ENCODE measurements around the gene FBN2.

FBN2 gene

DNA sequence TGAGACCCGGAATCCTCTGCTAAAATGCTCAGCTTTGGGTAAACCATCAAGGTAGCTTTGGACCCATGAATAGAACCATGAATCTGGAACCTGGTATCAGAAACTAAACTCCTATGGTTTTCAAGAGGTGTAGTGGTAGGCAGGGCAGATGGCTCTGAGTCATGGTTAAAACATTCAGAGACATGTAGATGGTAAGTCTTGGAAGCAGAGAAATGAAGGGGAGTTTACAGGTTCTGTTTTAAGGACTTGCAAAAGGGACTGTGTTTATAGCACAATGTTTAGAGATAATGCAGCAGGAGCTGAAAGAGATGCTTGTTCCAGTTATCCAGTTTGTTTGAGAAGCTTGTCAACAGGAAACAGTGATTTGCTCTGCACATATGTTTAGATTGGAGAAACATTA lies 36.0 kb upstream of the FBN2 start:
- H3K9ac ChIP-seq, result no peak overlapping the region
- H3K36me3 ChIP-seq (ENCODE audit: insufficient read depth), result no peaks in the 10 kb centered on the region
- no peaks in the 10 kb centered on the region for H4K20me1 ChIP-seq (ENCODE audit: insufficient read depth)
- no peak overlapping the region for H3K4me3 ChIP-seq (IDR thresholded peaks at IDR 0.05; ENCODE audit: insufficient read depth, low read depth, low read length)
- no peak overlapping the region for H2AFZ ChIP-seq (ENCODE audit: low read depth)
- H3K79me2 ChIP-seq (ENCODE audit: insufficient read depth, low read depth), result no peaks in the 10 kb centered on the region
- no peak overlapping the region for H3K4me2 ChIP-seq
- no peaks in the 10 kb centered on the region for H3K27me3 ChIP-seq (ENCODE audit: insufficient read depth, low read depth)
- H3K4me1 ChIP-seq (ENCODE audit: low read depth, poor library complexity, severe bottlenecking), result no peaks in the 10 kb centered on the region
- H3K27ac ChIP-seq, result no peak overlapping the region
- TF ChIP-seq, protein P1, sequence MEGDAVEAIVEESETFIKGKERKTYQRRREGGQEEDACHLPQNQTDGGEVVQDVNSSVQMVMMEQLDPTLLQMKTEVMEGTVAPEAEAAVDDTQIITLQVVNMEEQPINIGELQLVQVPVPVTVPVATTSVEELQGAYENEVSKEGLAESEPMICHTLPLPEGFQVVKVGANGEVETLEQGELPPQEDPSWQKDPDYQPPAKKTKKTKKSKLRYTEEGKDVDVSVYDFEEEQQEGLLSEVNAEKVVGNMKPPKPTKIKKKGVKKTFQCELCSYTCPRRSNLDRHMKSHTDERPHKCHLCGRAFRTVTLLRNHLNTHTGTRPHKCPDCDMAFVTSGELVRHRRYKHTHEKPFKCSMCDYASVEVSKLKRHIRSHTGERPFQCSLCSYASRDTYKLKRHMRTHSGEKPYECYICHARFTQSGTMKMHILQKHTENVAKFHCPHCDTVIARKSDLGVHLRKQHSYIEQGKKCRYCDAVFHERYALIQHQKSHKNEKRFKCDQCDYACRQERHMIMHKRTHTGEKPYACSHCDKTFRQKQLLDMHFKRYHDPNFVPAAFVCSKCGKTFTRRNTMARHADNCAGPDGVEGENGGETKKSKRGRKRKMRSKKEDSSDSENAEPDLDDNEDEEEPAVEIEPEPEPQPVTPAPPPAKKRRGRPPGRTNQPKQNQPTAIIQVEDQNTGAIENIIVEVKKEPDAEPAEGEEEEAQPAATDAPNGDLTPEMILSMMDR (conservative IDR thresholded peaks at IDR 0.05; ENCODE audit: low read depth, low read length), result no peak

DNA sequence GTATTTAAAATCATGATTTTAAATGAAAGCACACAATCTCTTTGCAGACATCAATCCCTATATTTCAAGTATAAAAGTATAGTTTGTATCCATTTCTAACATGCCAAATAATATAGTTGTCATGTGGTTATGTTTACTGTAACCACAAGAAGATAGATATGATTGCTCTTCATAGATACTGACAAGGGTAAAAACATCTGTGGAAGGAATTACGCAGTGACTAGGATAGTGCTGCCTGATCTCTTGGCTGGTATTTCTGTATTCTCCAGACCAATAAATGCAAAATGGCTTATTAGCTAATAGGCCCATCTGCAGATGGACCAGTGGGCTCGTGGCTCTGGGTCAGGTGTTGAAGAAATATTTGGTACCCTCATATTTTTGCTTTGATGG lies 34.9 kb upstream of the FBN2 start:
- no peak overlapping the region for H3K27ac ChIP-seq
- no peaks in the 10 kb centered on the region for H3K27me3 ChIP-seq (ENCODE audit: insufficient read depth, low read depth)
- H3K36me3 ChIP-seq (ENCODE audit: insufficient read depth), result no peaks in the 10 kb centered on the region
- H3K4me3 ChIP-seq (IDR thresholded peaks at IDR 0.05; ENCODE audit: insufficient read depth, low read depth, low read length), result no peak overlapping the region
- no peaks in the 10 kb centered on the region for H3K79me2 ChIP-seq (ENCODE audit: insufficient read depth, low read depth)
- no peak overlapping the region for H3K9ac ChIP-seq
- TF ChIP-seq, protein P1 (conservative IDR thresholded peaks at IDR 0.05; ENCODE audit: low read depth, low read length), result no peak
- no peaks in the 10 kb centered on the region for H3K4me1 ChIP-seq (ENCODE audit: low read depth, poor library complexity, severe bottlenecking)
- no peak overlapping the region for H3K4me2 ChIP-seq
- no peaks in the 10 kb centered on the region for H4K20me1 ChIP-seq (ENCODE audit: insufficient read depth)
- no peak overlapping the region for H2AFZ ChIP-seq (ENCODE audit: low read depth)

DNA sequence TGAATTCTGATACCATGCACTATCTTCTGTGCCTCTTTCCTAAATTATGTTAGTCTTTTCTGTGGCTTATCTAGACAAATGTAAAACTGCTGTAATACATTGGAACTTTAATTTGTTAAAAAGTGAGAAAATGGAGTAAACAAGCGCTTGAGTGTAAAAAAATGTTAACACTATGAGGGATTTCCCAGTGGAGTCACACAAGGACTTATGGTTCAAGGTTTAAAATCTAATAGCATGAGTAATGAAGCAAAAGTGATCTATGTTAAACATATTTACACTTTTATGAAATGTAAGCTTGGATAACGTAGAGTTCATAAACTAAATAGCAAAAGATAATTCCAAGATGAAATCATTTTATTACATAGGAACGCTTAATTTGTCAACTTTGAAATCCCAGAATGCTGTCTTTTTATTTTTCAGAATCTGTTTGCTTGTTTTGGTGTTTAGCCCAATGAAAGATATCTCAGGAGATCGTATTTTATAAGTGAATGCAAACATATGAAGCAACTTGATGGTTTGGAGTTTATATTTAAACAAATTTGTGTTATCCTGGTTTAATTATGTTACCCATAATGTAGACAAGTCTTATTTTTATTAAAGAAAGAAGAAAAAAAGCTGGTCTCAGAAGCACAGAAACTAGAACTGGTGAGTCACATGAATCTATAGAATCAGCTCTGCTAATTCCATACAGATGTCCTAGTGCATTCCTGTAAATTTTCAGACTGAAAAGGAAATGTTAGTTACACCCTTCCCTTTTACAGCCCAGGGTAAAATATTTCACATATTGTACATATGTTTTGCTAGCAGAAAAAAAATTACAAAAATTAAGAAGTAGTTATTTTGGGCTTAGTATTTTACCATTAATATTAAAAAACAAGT lies 34.2 kb upstream of the FBN2 start:
- Histone ChIP-seq H3K9ac (no peak overlapping the region), H3K36me3 (ENCODE audit: insufficient read depth) (no peaks in the 10 kb centered on the region), H3K27me3 (ENCODE audit: insufficient read depth, low read depth) (no peaks in the 10 kb centered on the region), H4K20me1 (ENCODE audit: insufficient read depth) (no peaks in the 10 kb centered on the region), H3K4me3 (IDR thresholded peaks at IDR 0.05; ENCODE audit: insufficient read depth, low read depth, low read length) (no peak overlapping the region), H2AFZ (ENCODE audit: low read depth) (no peak overlapping the region), H3K27ac (no peak overlapping the region), H3K4me1 (ENCODE audit: low read depth, poor library complexity, severe bottlenecking) (no peaks in the 10 kb centered on the region), H3K79me2 (ENCODE audit: insufficient read depth, low read depth) (no peaks in the 10 kb centered on the region), H3K4me2 (no peak overlapping the region)
- TF ChIP-seq, protein P1 (conservative IDR thresholded peaks at IDR 0.05; ENCODE audit: low read depth, low read length), result no peak

DNA sequence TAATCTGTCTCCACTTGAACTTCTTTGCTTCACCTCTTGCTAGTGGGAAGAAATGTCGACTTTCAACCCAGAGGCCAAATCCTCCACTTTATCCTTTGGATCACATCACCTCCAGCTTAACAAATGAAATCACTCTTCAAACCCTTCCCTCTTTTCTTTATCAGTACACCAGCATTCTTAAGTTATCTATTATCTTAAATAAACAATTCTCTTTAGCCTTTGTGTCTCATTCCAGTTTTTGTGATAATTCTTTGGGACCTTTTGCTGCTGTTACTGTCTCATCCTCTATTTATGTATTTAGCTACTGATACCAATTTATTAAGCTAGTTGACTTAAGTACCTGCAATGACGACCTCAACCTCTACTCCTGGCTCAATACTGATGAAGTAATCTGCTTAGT lies 28.1 kb upstream of the FBN2 start:
- no peak overlapping the region for H3K9ac ChIP-seq
- H3K4me2 ChIP-seq, result no peak overlapping the region
- TF ChIP-seq, protein P1 (conservative IDR thresholded peaks at IDR 0.05; ENCODE audit: low read depth, low read length), result no peak
- H3K27me3 ChIP-seq (ENCODE audit: insufficient read depth, low read depth), result no peaks in the 10 kb centered on the region
- no peaks in the 10 kb centered on the region for H3K36me3 ChIP-seq (ENCODE audit: insufficient read depth)
- H3K4me3 ChIP-seq (IDR thresholded peaks at IDR 0.05; ENCODE audit: insufficient read depth, low read depth, low read length), result no peak overlapping the region
- H3K27ac ChIP-seq, result no peak overlapping the region
- no peaks in the 10 kb centered on the region for H4K20me1 ChIP-seq (ENCODE audit: insufficient read depth)
- H3K79me2 ChIP-seq (ENCODE audit: insufficient read depth, low read depth), result no peaks in the 10 kb centered on the region
- no peaks in the 10 kb centered on the region for H3K4me1 ChIP-seq (ENCODE audit: low read depth, poor library complexity, severe bottlenecking)
- no peak overlapping the region for H2AFZ ChIP-seq (ENCODE audit: low read depth)
